ELR (cell line): ENCODE results near the gene MRTFA.
A peak's percentile ranks its signal among the peaks of the same experiment; 100 is the strongest.

Source experiments
- DNase-seq: peaks from one replicate; pipeline ENCODE4 v3.0.0-alpha.2; 2015; ENCODE audit warnings: low read depth

The MRTFA gene

GRCh38 chr22:40463017-40463631 is 173.4 kb downstream of the MRTFA start:
- no peak for DNase-seq

GRCh38 chr22:40462195-40462984 is 174.1 kb downstream of the MRTFA start:
- DNase-seq = no peak

- DNase-seq = no peak
Measured at GRCh38 chr22:40453671-40454070, 182.8 kb downstream of the MRTFA start.

GRCh38 chr22:40452730-40453487 is 183.6 kb downstream of the MRTFA start:
- no peak for DNase-seq

- no peak for DNase-seq
Measured at GRCh38 chr22:40451210-40451609, 185.3 kb downstream of the MRTFA start.

GRCh38 chr22:40450616-40451015 is 185.9 kb downstream of the MRTFA start:
- no peak for DNase-seq

GRCh38 chr22:40449676-40450035 is 186.9 kb downstream of the MRTFA start:
- DNase-seq = peak; percentile 16

GRCh38 chr22:40446203-40446602 is 190.3 kb downstream of the MRTFA start:
- no peak for DNase-seq

- no peak for DNase-seq
Measured at GRCh38 chr22:40444178-40444831, 192.2 kb downstream of the MRTFA start.

- DNase-seq = no peak
Measured at GRCh38 chr22:40443732-40444131, 192.8 kb downstream of the MRTFA start.

- no peak for DNase-seq
Measured at GRCh38 chr22:40441761-40442390, 194.6 kb downstream of the MRTFA start.

- DNase-seq = peak; percentile 65
Measured at GRCh38 chr22:40436505-40437431, 199.8 kb downstream of the MRTFA start.

- no peak for DNase-seq
Measured at GRCh38 chr22:40434745-40435144, 201.8 kb downstream of the MRTFA start.

GRCh38 chr22:40434106-40434505 is 202.4 kb downstream of the MRTFA start:
- no peak for DNase-seq

GRCh38 chr22:40433416-40434090 is 203.0 kb downstream of the MRTFA start:
- DNase-seq = no peak

GRCh38 chr22:40432625-40433024 is 203.9 kb downstream of the MRTFA start:
- DNase-seq = no peak

- DNase-seq = no peak
Measured at GRCh38 chr22:40432157-40432556, 204.4 kb downstream of the MRTFA start.

GRCh38 chr22:40430991-40431390 is 205.5 kb downstream of the MRTFA start:
- DNase-seq = no peak

- DNase-seq = no peak
Measured at GRCh38 chr22:40429481-40429880, 207.0 kb downstream of the MRTFA start.

GRCh38 chr22:40428796-40429195 is 207.7 kb downstream of the MRTFA start:
- no peak for DNase-seq
